T-helper 17 cell (primary cell): Measurements from ENCODE around the gene GPR25. TPM values are rescaled to one million over a fixed set of nuclear protein-coding genes. Genes with fewer than 3 reads are reported as not detected.

ENCODE experiments used
- ATAC-seq: fragments of 150-1000 bp; cut with Tn5 transposase; 2 replicates; pipeline ENCODE4 v1.10.0; 2021; ENCODE audit warnings: mild to moderate bottlenecking, moderate library complexity
- DNase-seq, 3 donors: peaks; one replicate each; pipeline versions ENCODE4 v3.0.0 to v3.0.0-alpha.2; 2020 to 2021
- H3K9me3 ChIP-seq: one replicate; pipeline ENCODE4 v1.7.0; 2013; ENCODE audit warnings: low read length, mild to moderate bottlenecking; ENCODE audit not compliant: control insufficient read depth, poor library complexity, severe bottlenecking
- H3K27ac Mint-ChIP-seq: one replicate; pipeline ENCODE4 v1.8.0; 2022; ENCODE audit warnings: mild to moderate bottlenecking, moderate library complexity, mixed read lengths
- H3K27me3 Mint-ChIP-seq: one replicate; pipeline ENCODE4 v1.8.0; 2022; ENCODE audit warnings: mixed read lengths
- H3K36me3 Mint-ChIP-seq: one replicate; pipeline ENCODE4 v1.8.0; 2022; ENCODE audit warnings: low read depth, mixed read lengths
- H3K4me1 Mint-ChIP-seq: one replicate; pipeline ENCODE4 v1.8.0; 2022; ENCODE audit warnings: mild to moderate bottlenecking, mixed read lengths
- H3K4me3 Mint-ChIP-seq: one replicate; pipeline ENCODE4 v1.8.0; 2022; ENCODE audit warnings: mild to moderate bottlenecking, moderate library complexity, mixed read lengths
- total RNA-seq, 4 donors: library from RNA in 2 of 4; stranded (reverse) in 2 of 4; gene quantifications; one replicate each; pipeline ENCODE4 v1.2.3 and lab custom pipeline; 2022 to 2026

Gene GPR25
- total RNA-seq, 2 donors from 2014 or later = 10.9 to 18.3 TPM

DNA sequence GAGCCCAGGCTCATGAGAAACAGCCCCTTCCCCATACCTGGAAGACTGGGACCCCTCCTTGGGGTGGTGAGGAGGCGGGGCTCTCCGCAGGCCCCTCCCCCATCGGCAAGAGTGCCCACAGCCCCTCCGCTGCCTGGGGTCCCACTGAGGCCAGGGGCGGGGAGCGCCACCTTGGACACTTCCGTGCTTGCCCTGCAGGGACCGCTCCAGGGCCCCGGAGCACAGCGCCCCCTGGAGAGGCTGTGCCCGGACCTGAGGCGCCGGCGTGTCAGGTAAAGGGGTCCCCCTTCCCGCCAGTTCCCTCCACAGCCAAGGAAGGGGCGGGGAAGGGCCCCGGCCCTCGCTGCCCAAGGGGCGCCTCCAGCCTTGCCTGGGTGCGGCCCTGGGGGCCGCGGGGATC, 43.4 kb downstream of the GPR25 start:
- H3K27me3 Mint-ChIP-seq = no peaks in the 10 kb centered on the region
- H3K9me3 ChIP-seq = no peaks in the 10 kb centered on the region
- DNase-seq = no peak
- H3K36me3 Mint-ChIP-seq = no peaks in the 10 kb centered on the region
- H3K27ac Mint-ChIP-seq = no peak overlapping the region
- H3K4me1 Mint-ChIP-seq = peaks cover 2% of the 10 kb centered on the region
- no peak overlapping the region for H3K4me3 Mint-ChIP-seq
- ATAC-seq = no peak

DNA sequence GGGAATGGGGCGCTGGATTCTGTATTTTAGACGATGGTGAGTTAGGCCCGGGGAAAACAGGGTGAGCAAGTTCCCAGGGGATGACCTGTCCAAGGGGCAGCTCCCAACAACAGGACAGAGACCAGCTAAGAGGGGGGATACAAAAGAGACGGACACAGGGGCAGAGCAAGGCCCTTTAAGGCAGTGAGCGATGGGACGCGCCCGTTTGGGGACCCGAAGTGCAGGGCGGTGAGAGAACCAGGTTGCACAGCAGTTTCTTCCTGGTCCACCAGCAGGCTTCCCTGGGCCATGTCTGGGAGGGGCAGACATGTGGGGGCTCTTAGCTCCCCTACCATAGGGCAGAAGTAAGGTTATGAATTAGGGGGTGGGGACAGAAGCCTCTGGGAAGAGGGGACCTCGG, 43.9 kb downstream of the GPR25 start:
- H3K27ac Mint-ChIP-seq = no peak overlapping the region
- H3K4me1 Mint-ChIP-seq = peaks cover 2% of the 10 kb centered on the region
- no peaks in the 10 kb centered on the region for H3K36me3 Mint-ChIP-seq
- no peaks in the 10 kb centered on the region for H3K9me3 ChIP-seq
- H3K4me3 Mint-ChIP-seq = no peak overlapping the region
- ATAC-seq = no peak
- no peaks in the 10 kb centered on the region for H3K27me3 Mint-ChIP-seq
- DNase-seq = no peak

- H3K4me3 Mint-ChIP-seq = no peak overlapping the region
- DNase-seq (no peak), ATAC-seq (no peak)
- peaks cover 2% of the 10 kb centered on the region for H3K4me1 Mint-ChIP-seq
- H3K27me3 Mint-ChIP-seq = peaks cover 2% of the 10 kb centered on the region
- H3K36me3 Mint-ChIP-seq = no peaks in the 10 kb centered on the region
- no peaks in the 10 kb centered on the region for H3K9me3 ChIP-seq
- no peak overlapping the region for H3K27ac Mint-ChIP-seq
Observed at GRCh38 chr1:200917291-200917817, 44.6 kb downstream of the GPR25 start.

GRCh38 chr1:200918006-200918405, 45.2 kb downstream of the GPR25 start:
- Mint-ChIP-seq H3K4me3 (no peak overlapping the region), H3K27ac (no peak overlapping the region), H3K27me3 (peaks cover 9% of the 10 kb centered on the region), H3K36me3 (no peaks in the 10 kb centered on the region), H3K4me1 (no peaks in the 10 kb centered on the region)
- no peaks in the 10 kb centered on the region for H3K9me3 ChIP-seq
- ATAC-seq (no peak), DNase-seq (no peak)

- Mint-ChIP-seq H3K27ac (no peak overlapping the region), H3K4me3 (no peak overlapping the region), H3K36me3 (no peaks in the 10 kb centered on the region), H3K27me3 (peaks cover 11% of the 10 kb centered on the region), H3K4me1 (no peaks in the 10 kb centered on the region)
- no peaks in the 10 kb centered on the region for H3K9me3 ChIP-seq
- DNase-seq (no peak), ATAC-seq (no peak)
Observed at GRCh38 chr1:200919386-200919785, 46.6 kb downstream of the GPR25 start.

DNA sequence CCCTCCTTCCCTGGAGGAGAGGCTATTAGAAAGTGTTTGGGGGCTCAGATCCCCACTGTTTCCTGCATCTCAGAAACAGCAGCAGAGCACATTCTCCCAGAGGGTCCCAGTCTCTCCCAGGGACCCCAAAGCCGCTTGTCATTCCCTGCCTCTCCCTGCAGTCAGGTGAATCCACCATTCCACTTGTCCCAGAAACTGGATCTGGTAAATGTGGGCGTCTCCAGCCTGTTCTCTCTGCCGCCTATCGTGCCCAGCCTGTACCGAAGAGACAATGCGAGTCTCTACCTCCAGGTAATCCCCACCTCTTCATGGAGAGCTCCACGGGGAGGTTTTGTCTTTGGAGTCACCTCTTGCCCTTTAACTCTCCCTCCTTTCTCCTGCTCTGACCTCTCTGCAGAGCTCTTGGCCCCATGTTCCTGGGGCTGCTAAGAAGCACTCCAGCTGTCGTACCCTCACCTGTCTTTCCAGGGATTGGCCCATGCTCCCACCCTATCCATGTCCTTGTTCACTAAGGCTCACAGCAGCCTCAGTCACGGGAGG, 48.9 kb downstream of the GPR25 start:
- Mint-ChIP-seq H3K36me3 (no peaks in the 10 kb centered on the region), H3K27ac (no peak overlapping the region), H3K27me3 (peaks cover 11% of the 10 kb centered on the region), H3K4me3 (no peak overlapping the region), H3K4me1 (peaks cover 2% of the 10 kb centered on the region)
- no peak for ATAC-seq
- H3K9me3 ChIP-seq = no peaks in the 10 kb centered on the region
- DNase-seq = no peak

DNA sequence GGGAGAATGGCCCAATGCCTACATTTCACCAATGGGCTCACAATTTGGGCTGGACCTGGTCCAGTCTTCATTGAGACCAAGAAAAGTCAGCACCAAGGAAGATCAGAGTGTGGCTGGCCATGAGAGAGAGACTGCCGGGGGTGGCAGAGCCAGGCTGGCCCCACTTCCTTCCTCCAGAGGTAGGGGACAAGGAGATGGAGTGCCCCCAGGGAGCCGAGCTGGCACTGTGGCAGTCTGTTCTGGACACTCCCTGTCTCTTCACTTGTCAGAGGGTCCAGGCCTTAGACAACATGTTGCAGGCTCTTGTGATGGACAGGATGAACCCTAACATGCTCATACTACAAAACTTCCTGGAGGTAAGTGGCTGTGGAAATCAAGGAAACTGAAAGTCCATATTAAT, 49.6 kb downstream of the GPR25 start:
- Mint-ChIP-seq H3K4me1 (peaks cover 2% of the 10 kb centered on the region), H3K27ac (no peak overlapping the region), H3K36me3 (no peaks in the 10 kb centered on the region), H3K27me3 (peaks cover 11% of the 10 kb centered on the region), H3K4me3 (no peak overlapping the region)
- no peaks in the 10 kb centered on the region for H3K9me3 ChIP-seq
- ATAC-seq (no peak), DNase-seq (no peak)

DNA sequence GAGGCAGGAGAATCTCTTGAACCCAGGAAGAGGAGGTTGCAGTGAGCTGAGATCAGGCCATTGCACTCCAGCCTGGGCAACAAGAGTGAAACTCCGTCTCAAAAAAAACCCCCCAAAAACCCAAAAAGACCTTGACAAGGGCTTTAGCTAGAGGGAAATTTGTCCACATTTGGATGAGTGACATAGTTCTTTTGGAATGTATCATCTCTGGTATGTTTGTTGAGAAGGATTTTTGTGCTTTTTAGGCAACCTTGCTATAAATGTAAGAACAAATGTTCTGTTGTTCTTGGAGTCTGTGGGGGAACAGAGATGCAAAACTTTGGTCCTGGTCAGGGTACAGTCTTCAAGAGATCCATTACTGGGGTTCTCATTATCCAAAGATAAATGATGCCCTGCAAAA, 50.8 kb downstream of the GPR25 start:
- H3K36me3 Mint-ChIP-seq = no peaks in the 10 kb centered on the region
- no peak overlapping the region for H3K27ac Mint-ChIP-seq

More for the DNA sequence above, 50.8 kb downstream of the GPR25 start:
- no peaks in the 10 kb centered on the region for H3K9me3 ChIP-seq
- Mint-ChIP-seq H3K27me3 (peaks cover 11% of the 10 kb centered on the region), H3K4me1 (peaks cover 3% of the 10 kb centered on the region), H3K4me3 (no peak overlapping the region)
- no peak for DNase-seq
- ATAC-seq = no peak

Other genes with a start within 250 kb of the GPR25 start
- gene DDX59, start 203.1 kb upstream of the GPR25 start, total RNA-seq = 10 to 100 TPM; 24.0 to 29.4 TPM
- gene CAMSAP2, start 134.1 kb upstream of the GPR25 start, total RNA-seq = 1 to 10 TPM; 2.8 to 3.1 TPM
- under 1 TPM; 0.25 to 0.39 TPM for gene INAVA, start 21.9 kb downstream of the GPR25 start, total RNA-seq
- gene KIF21B, start 150.7 kb downstream of the GPR25 start, total RNA-seq = 10 to 100 TPM; 78.4 to 87.7 TPM
- gene CACNA1S, start 239.4 kb downstream of the GPR25 start, total RNA-seq = not detected